Endothelial cell of umbilical vein (primary cell): ENCODE data around the gene QTRT2. TPM values are rescaled to one million over a fixed set of nuclear protein-coding genes. Genes with fewer than 3 reads are reported as not detected.

Experiments used
- BruUV-seq: library from RNA; stranded (reverse); fragments of 400-500 nt; replicated peaks from 2 replicates; lab custom pipeline; 2021; lab: Mats Ljungman, UMichigan
- CTCF ChIA-PET: fragments of 300-600, 350-600 bp; sonication (Branson Sonifier 250); formaldehyde crosslinking; loops from one replicate; lab custom pipeline; 2021; ENCODE audit warnings: antibody characterized with exemption, inconsistent platforms; lab: Charles Lee
- POLR2A ChIA-PET: fragments of 300-600, 350-600 bp; sonication (Branson Sonifier 250); formaldehyde crosslinking; loops from one replicate; lab custom pipeline; 2021; ENCODE audit warnings: antibody characterized with exemption, inconsistent platforms; lab: Charles Lee
- DNase-seq: peaks from one replicate; pipeline ENCODE4 v3.0.0-alpha.2; 2011; ENCODE audit warnings: low read depth, low spot score
- FAIRE-seq: peaks from 2 replicates; lab custom pipeline; 2011; peaks lifted over from hg19 to GRCh38; lab: Jason Lieb, UNC
- H2AFZ ChIP-seq: 2 replicates; pipeline ENCODE4 v1.6.0; 2012; ENCODE audit warnings: low read depth, low read length, control low read depth, inconsistent platforms
- H3K27ac ChIP-seq: 2 replicates; pipeline ENCODE4 v1.5.1; 2011; ENCODE audit warnings: low read depth, mild to moderate bottlenecking, control low read depth, low read length, moderate library complexity; ENCODE audit not compliant: insufficient read depth
- H3K27me3 ChIP-seq, 2 experiments: 2 replicates each; pipeline versions ENCODE4 v1.6.0 to v1.6.1; 2011; ENCODE audit warnings: low read length in 2 of 2, mixed read lengths in 1 of 2; ENCODE audit not compliant: control insufficient read depth in 2 of 2, insufficient read depth in 2 of 2
- H3K36me3 ChIP-seq, 2 experiments: 2 replicates in 1 of 2; 3 replicates in 1 of 2; pipeline ENCODE4 v1.5.1; 2011; ENCODE audit warnings: low read length in 2 of 2, mild to moderate bottlenecking in 1 of 2, moderate library complexity in 1 of 2; ENCODE audit not compliant: control insufficient read depth in 2 of 2, insufficient read depth in 2 of 2; ENCODE audit errors: extremely low read depth in 1 of 2
- H3K4me1 ChIP-seq: 3 replicates; pipeline ENCODE4 v1.5.1; 2011; ENCODE audit warnings: mild to moderate bottlenecking, low read length; ENCODE audit not compliant: control insufficient read depth, insufficient read depth; ENCODE audit errors: extremely low read depth
- H3K4me2 ChIP-seq: 2 replicates; pipeline ENCODE4 v1.6.1; 2011; ENCODE audit warnings: low read length, control low read depth, mixed read lengths; ENCODE audit not compliant: insufficient read depth
- H3K4me3 ChIP-seq, 3 experiments: fragments of 200-600 bp in 1 of 3; sonication (generic), shearing (Covaris generic) in 1 of 3; replicated peaks in 1 of 3; 2 replicates each; pipeline ENCODE4 v1.5.1; 2011 to 2016; ENCODE audit warnings: control low read depth in 3 of 3, low read length in 3 of 3, mild to moderate bottlenecking in 2 of 3, inconsistent platforms in 1 of 3, low read depth in 1 of 3, moderate library complexity in 1 of 3; ENCODE audit not compliant: insufficient read depth in 1 of 3
- H3K79me2 ChIP-seq: 2 replicates; pipeline ENCODE4 v1.6.0; 2012; ENCODE audit warnings: low read length, inconsistent platforms; ENCODE audit not compliant: control insufficient read depth, insufficient read depth
- H3K9ac ChIP-seq: replicated peaks from 2 replicates; pipeline ENCODE3; 2011; ENCODE audit warnings: low read length, control low read depth; ENCODE audit not compliant: insufficient read depth; ENCODE audit errors: extremely low read depth
- H3K9me1 ChIP-seq: replicated peaks from 3 replicates; pipeline ENCODE4 v1.6.0; 2011; ENCODE audit warnings: mild to moderate bottlenecking, low read length; ENCODE audit not compliant: control insufficient read depth, insufficient read depth; ENCODE audit errors: extremely low read depth
- H3K9me3 ChIP-seq: replicated peaks from 2 replicates; pipeline ENCODE4 v1.5.1; 2012; ENCODE audit warnings: low read length, inconsistent platforms; ENCODE audit not compliant: control insufficient read depth, insufficient read depth
- H4K20me1 ChIP-seq: replicated peaks from 2 replicates; pipeline ENCODE3; 2011; ENCODE audit warnings: mild to moderate bottlenecking, low read length; ENCODE audit not compliant: control insufficient read depth, insufficient read depth; ENCODE audit errors: extremely low read depth
- CTCF ChIP-seq, 2 donors: IDR thresholded peaks; 1 replicate in 1 of 2; 2 replicates in 1 of 2; pipeline ENCODE4 v1.5.1; 2011; ENCODE audit warnings: low read length in 2 of 2, mild to moderate bottlenecking in 2 of 2, moderate library complexity in 2 of 2, control low read depth in 1 of 2, inconsistent platforms in 1 of 2, low read depth in 1 of 2; ENCODE audit not compliant: insufficient read depth in 1 of 2; ENCODE audit errors: extremely low read depth in 1 of 2
- EZH2 ChIP-seq: IDR thresholded peaks from 2 replicates; pipeline ENCODE4 v1.6.1; 2012; ENCODE audit warnings: borderline replicate concordance, low read depth, mild to moderate bottlenecking, moderate library complexity, low read length, inconsistent platforms; ENCODE audit not compliant: severe bottlenecking
- FOS ChIP-seq: IDR thresholded peaks from 2 replicates; pipeline ENCODE4 v1.6.1; 2011; ENCODE audit warnings: mild to moderate bottlenecking, low read length, moderate library complexity, borderline replicate concordance; ENCODE audit not compliant: insufficient read depth
- GATA2 ChIP-seq: IDR thresholded peaks from 2 replicates; pipeline ENCODE4 v1.7.0; 2011; ENCODE audit warnings: low read depth, mild to moderate bottlenecking, moderate library complexity, mixed read lengths, low read length; ENCODE audit not compliant: insufficient read length, insufficient read depth
- JUN ChIP-seq: IDR thresholded peaks from 2 replicates; pipeline ENCODE4 v1.6.1; 2011; ENCODE audit warnings: borderline replicate concordance, low read depth; ENCODE audit not compliant: insufficient read length, insufficient read depth
- MAX ChIP-seq: IDR thresholded peaks from 2 replicates; pipeline ENCODE4 v1.6.1; 2011; ENCODE audit not compliant: insufficient read depth, insufficient read length
- MYC ChIP-seq: IDR thresholded peaks from one replicate; pipeline ENCODE4 v1.6.1; 2011; ENCODE audit warnings: mild to moderate bottlenecking, low read depth, low read length
- POLR2A ChIP-seq: IDR thresholded peaks from 2 replicates; pipeline ENCODE4 v1.6.1; 2012; ENCODE audit warnings: low read depth, mild to moderate bottlenecking, control low read depth, low read length
- POLR2AphosphoS5 ChIP-seq: IDR thresholded peaks from 2 replicates; pipeline ENCODE4 v1.6.1; 2012; ENCODE audit warnings: low read depth, mild to moderate bottlenecking, control low read depth, low read length, moderate library complexity; ENCODE audit not compliant: insufficient read depth
- dilution Hi-C: fragments of 300-500 bp; cut with MboI; formaldehyde crosslinking; loops from one replicate; pipeline ENCODE4 v1.15.0; 2019; ENCODE audit warnings: low sequenced_read_pairs; ENCODE audit not compliant: extremely low pct_ligation_motif_present
- intact Hi-C: fragments of 100-400 bp; cut with micrococcal nuclease; formaldehyde crosslinking; loops from one replicate; pipeline ENCODE4 v1.10.0; 2022
- polyA plus RNA-seq, 4 experiments: library from polyadenylated mRNA; depleted of rRNA in 3 of 4; stranded (reverse) in 3 of 4; unstranded in 1 of 4; fragments of >200 nt; gene quantifications; 2 replicates each; pipeline versions ENCODE4 v1.2.1 to v1.2.3, GENCODE V29; 2011 to 2012; ENCODE audit warnings: missing spikeins in 1 of 4
- total RNA-seq: library from RNA; stranded (reverse); gene quantifications from 2 replicates; pipeline ENCODE4 v1.2.3, GENCODE V29; 2021

Gene QTRT2
- total and polyA plus RNA-seq, 2 donors (not counting 3 experiments of a cell fraction or from before 2014, with no cell fraction given) = 11.0 to 42.8 TPM

GRCh38 chr3:114132500-114132899 is 76.0 kb downstream of the QTRT2 start:
- TF ChIP-seq POLR2AphosphoS5 = no peak
- TF ChIP-seq POLR2A = no peak
- ChIA-PET POLR2A (no interaction called here), CTCF (no interaction called here)
- no peaks in the 10 kb centered on the region for H3K9me3 ChIP-seq
- H3K79me2 ChIP-seq = no peaks in the 10 kb centered on the region
- no peak overlapping the region for H3K27ac ChIP-seq
- no peaks in the 10 kb centered on the region for H4K20me1 ChIP-seq
- no peak overlapping the region for H3K4me2 ChIP-seq
- DNase-seq (no peak), FAIRE-seq (no peak)
- no peaks in the 10 kb centered on the region for H3K9me1 ChIP-seq
- no peaks in the 10 kb centered on the region for H3K36me3 ChIP-seq
- no peak overlapping the region for H3K4me3 ChIP-seq
- no peak overlapping the region for H3K9ac ChIP-seq
- no peak overlapping the region for H2AFZ ChIP-seq
- peaks cover 7% of the 10 kb centered on the region for H3K4me1 ChIP-seq
- BruUV-seq = no TSS peak
- dilution Hi-C loops (no loop called here), intact Hi-C loops (no loop called here)
- no peaks in the 10 kb centered on the region for H3K27me3 ChIP-seq

GRCh38 chr3:114133947-114134346 is 77.4 kb downstream of the QTRT2 start:
- Histone ChIP-seq H3K79me2 (no peaks in the 10 kb centered on the region), H3K4me1 (no peaks in the 10 kb centered on the region), H3K27ac (no peak overlapping the region), H3K27me3 (no peaks in the 10 kb centered on the region), H3K9me1 (no peaks in the 10 kb centered on the region), H3K9me3 (no peaks in the 10 kb centered on the region), H3K4me2 (no peak overlapping the region), H2AFZ (no peak overlapping the region), H4K20me1 (no peaks in the 10 kb centered on the region), H3K36me3 (no peaks in the 10 kb centered on the region), H3K9ac (no peak overlapping the region), H3K4me3 (no peak overlapping the region)
- POLR2A ChIA-PET = no interaction called here
- FAIRE-seq (no peak), DNase-seq (no peak)
- CTCF ChIA-PET = interaction anchor here (0.6 to 1.9 kb wide), 3 partner anchors 9 to 11 kb away, joined by 3 to 4 read pairs (median 4); no protein-coding TSS in a partner anchor
- dilution Hi-C loops (no loop called here), intact Hi-C loops (loop anchor here (1.0 kb wide), 1 partner anchor 12 kb away; no protein-coding TSS in a partner anchor)
- TF ChIP-seq EZH2 (no peak), POLR2AphosphoS5 (no peak), FOS (no peak), MYC (no peak), GATA2 (no peak), CTCF (IDR thresholded peaks at IDR 0.05; ENCODE audit: extremely low read depth in 1 of 2, insufficient read depth in 1 of 2, low read depth in 1 of 2, low read length in 2 of 2) (no peak), MAX (no peak), JUN (no peak), POLR2A (no peak)
- BruUV-seq = no TSS peak
